WERI-Rb-1 (cell line): Measurements from ENCODE around the gene TMEM190.
"Not testable (repeated sequence)": the region's sequence is repeated elsewhere in the genome, so short reads cannot be mapped to it uniquely, and the experiment has no call there.

Experiments
- DNase-seq: peaks from one replicate; pipeline ENCODE4 v3.0.0-alpha.2; 2020
- H3K27ac ChIP-seq: fragments of 250-450 bp; sonication (Bioruptor Pico); 2 replicates; pipeline ENCODE4 v1.5.1; 2020; ENCODE audit warnings: mild to moderate bottlenecking, moderate library complexity
- H3K27me3 ChIP-seq: fragments of 250-450 bp; sonication (Bioruptor Pico); 2 replicates; pipeline ENCODE4 v1.5.1; 2021; ENCODE audit warnings: mild to moderate bottlenecking, low read depth, moderate library complexity; ENCODE audit not compliant: insufficient read depth, severe bottlenecking
- H3K36me3 ChIP-seq: fragments of 250-450 bp; sonication (Bioruptor Pico); 2 replicates; pipeline ENCODE4 v1.5.1; 2020; ENCODE audit warnings: mild to moderate bottlenecking, moderate library complexity
- H3K4me3 ChIP-seq: 2 replicates; pipeline ENCODE4 v1.5.1; 2011; ENCODE audit warnings: low read depth, mild to moderate bottlenecking, control low read depth, low read length
- H3K9me3 ChIP-seq: fragments of 250-450 bp; sonication (Bioruptor Pico); 2 replicates; pipeline ENCODE4 v1.5.1; 2021; ENCODE audit warnings: mild to moderate bottlenecking, moderate library complexity; ENCODE audit not compliant: severe bottlenecking
- TF ChIP-seq, protein P1 (sequence below): IDR thresholded peaks from 2 replicates; pipeline ENCODE4 v1.5.1; 2011; ENCODE audit warnings: low read depth, mild to moderate bottlenecking, control low read depth, inconsistent platforms, low read length

The TMEM190 gene

DNA sequence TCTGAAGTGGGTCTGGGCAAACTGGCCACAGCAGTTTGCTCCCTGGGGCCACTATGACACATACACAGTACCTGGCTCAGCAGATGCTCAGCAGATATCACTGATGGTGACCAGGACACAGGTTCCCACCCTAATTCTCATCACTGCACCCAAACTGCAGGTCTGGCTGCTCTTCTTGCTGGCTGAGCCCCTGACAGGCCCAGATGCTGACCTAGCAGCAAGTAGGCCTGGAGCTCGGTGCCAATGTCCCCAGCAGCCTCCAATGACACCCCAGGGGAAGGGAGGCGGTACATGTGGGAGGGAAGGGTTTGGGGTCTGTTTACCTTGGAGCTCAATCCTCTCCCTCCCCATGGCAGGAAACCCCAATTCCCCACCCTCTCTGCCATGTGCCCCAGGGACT is 25.9 kb downstream of the TMEM190 start:
- Histone ChIP-seq H3K36me3 (peaks cover 68% of the 10 kb centered on the region), H3K4me3 (no peak overlapping the region), H3K27me3 (no peaks in the 10 kb centered on the region), H3K9me3 (no peaks in the 10 kb centered on the region), H3K27ac (no peak overlapping the region; the same call in 1 of the 2 replicates)
- DNase-seq, result no peak
- TF ChIP-seq, protein P1, sequence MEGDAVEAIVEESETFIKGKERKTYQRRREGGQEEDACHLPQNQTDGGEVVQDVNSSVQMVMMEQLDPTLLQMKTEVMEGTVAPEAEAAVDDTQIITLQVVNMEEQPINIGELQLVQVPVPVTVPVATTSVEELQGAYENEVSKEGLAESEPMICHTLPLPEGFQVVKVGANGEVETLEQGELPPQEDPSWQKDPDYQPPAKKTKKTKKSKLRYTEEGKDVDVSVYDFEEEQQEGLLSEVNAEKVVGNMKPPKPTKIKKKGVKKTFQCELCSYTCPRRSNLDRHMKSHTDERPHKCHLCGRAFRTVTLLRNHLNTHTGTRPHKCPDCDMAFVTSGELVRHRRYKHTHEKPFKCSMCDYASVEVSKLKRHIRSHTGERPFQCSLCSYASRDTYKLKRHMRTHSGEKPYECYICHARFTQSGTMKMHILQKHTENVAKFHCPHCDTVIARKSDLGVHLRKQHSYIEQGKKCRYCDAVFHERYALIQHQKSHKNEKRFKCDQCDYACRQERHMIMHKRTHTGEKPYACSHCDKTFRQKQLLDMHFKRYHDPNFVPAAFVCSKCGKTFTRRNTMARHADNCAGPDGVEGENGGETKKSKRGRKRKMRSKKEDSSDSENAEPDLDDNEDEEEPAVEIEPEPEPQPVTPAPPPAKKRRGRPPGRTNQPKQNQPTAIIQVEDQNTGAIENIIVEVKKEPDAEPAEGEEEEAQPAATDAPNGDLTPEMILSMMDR, result no peak

DNA sequence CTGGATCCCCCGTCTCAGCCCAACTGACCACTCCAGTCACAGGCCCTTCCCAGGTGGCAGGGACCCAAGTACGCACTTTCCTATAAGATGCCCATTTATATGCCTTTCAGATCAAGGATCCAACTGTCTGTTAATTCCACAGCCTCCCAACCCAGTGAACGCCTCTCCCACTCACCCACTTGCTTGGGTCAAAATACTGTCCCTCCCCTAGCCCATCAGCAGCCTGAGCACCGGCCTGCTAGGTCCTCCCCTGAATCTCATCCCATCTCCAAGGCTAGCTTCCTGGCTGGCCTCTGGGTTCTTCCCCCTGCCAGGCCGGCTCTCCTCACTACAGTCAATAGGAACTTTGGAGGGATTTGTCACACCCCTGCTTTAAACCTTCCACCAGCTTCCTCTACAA is 29.0 kb downstream of the TMEM190 start:
- Histone ChIP-seq H3K27me3 (no peaks in the 10 kb centered on the region), H3K4me3 (no peak overlapping the region), H3K36me3 (peaks cover 64% of the 10 kb centered on the region), H3K9me3 (peaks cover 12% of the 10 kb centered on the region), H3K27ac (no peak overlapping the region; the same call in 1 of the 2 replicates)
- TF ChIP-seq, protein P1, result no peak
- DNase-seq, result no peak

DNA sequence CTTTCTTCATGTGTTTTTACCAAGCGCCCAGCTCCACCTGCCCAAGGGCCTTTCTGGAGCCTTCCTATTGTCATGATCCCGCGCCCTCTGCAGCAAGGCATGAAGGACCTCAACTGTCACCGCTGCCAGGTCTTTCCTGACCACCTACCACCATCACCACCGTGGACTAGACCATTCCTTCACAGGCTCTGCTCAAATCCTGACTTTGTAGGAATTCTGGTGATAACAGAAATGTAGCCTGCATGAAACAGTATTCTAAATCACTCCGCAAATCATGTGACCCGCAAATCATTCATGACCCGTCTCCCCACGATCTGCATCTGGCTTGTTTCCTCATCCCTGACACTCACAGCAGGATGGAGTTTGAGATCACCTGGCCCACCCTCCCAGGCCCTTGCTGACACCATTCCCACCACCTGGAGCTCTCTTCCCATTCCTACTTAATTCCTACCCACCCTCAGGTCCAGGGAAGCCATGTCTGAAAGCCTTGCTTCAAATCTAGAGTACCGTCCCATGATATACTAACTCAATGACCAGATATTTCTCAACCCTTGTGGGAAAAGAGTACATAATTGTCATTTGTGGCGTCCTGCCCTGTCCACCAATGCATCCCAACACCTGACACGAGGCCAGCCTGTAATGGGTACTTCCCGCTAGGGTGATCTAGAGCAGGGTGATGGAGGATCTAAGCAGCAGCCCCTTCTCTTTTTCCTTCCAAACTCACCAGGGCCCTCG is 29.6 kb downstream of the TMEM190 start:
- no peak for DNase-seq
- peak overlapping the region; percentile 100; the same call in 1 of the 2 replicates for H3K27ac ChIP-seq
- H3K9me3 ChIP-seq, result peaks cover 12% of the 10 kb centered on the region
- TF ChIP-seq, protein P1, result no peak
- H3K4me3 ChIP-seq, result peak overlapping the region; percentile 94
- peaks cover 59% of the 10 kb centered on the region for H3K36me3 ChIP-seq
- no peaks in the 10 kb centered on the region for H3K27me3 ChIP-seq

DNA sequence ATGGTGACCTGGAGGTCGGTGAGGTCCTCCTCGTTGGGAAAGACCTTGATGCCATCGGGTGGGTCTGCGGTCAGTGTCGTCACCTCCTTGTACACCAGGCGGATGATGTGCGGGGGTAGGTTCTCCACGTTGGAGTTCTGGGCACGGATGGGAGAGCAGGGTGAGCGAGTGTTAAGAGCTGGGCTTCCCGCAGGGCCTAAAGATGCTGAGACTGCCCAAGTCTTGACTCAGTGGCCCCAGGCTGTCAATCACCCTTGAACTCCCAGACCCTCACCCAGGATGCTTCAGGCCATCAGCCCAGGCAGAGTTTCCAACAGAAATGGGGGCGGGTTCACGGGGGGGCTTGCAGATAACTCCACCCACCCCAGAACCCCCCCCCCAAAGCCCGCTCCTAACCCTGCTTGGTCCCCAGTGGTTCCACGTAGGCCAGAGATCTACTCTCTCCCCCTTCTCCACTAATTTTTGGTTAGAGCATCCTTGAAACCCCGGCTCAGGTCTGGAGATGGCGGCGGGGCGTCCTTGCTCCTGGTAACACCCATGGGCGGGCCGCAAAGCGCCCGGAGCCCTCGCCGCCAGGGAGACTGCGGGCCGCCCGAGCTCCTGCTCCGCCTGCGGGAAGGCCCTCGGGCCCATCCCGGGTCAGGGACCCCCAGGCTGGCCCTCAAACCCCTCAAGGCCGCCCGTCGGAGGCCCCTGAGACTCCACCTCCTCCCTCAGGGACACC is 30.4 kb downstream of the TMEM190 start:
- no peaks in the 10 kb centered on the region for H3K27me3 ChIP-seq
- H3K4me3 ChIP-seq, result peak overlapping the region; percentile 94
- TF ChIP-seq, protein P1, result no peak
- no peak for DNase-seq
- H3K27ac ChIP-seq, result peak overlapping the region; percentile 100
- peaks cover 12% of the 10 kb centered on the region for H3K9me3 ChIP-seq
- H3K36me3 ChIP-seq, result peaks cover 53% of the 10 kb centered on the region

DNA sequence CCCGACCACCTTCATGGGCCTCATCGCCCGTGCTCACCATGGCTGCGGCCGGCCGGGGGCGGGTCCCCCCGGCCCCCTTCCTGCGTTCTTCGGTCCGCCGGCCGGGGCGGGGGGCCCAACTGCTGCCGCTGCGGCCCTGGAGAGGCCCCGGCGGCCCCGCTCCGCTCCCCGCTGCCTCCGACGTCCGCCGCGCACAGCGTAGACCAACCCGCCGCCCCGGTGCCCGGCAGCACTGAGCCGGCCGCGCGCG is 30.8 kb downstream of the TMEM190 start, which contains the start of gene UBE2S:
UBE2S (minus strand) TSS at position 239 of the 250 bp plus-strand sequence; CDS start at position 40, 199 bp downstream.
- Histone ChIP-seq H3K27ac (peak within 1 kb of the TSS; percentile 100), H3K4me3 (peak within 1 kb of the TSS; percentile 94), H3K36me3 (peaks cover 48% of the 10 kb centered on the region), H3K9me3 (peaks cover 12% of the 10 kb centered on the region)
- not testable (repeated sequence) for DNase-seq, H3K27me3 ChIP-seq

DNA sequence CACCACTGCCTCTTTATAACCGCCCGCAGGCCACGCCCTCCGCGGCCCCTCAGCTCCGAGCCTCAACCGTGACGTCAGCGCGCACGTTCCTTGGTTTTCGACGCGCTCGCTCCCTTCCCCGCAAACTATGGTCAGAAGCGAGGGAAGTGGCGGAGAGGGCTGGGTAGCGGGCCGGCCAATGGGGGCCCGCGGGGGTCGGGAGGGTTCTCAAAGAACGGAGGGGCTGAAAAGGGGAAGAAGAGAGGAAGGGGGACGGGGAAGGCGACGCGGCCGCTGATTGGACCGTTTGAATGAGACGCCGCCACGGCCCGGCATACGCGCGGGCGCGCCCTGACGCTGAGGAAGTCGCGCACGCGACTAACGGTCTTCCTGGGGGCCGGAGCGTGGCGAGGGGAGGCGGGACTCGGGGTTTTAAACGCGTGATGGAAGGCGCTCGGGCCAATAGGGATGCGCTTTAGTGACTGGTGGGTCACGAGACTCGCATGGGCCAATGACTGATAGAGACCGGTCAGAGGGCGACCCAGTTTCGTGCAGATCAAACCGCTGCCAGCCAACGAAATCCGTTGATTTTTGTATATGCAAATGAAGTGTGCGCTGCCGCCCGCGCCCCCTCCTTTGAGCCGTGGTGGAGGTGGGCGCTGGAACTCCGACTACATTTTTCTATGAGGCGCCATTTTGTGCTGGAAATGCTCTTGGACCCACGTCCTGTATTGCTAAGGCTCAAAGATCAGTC is 31.3 kb downstream of the TMEM190 start:
- Histone ChIP-seq H3K27me3 (no peaks in the 10 kb centered on the region), H3K27ac (peak overlapping the region; percentile 100)
- TF ChIP-seq, protein P1, result no peak

More for the DNA sequence above, 31.3 kb downstream of the TMEM190 start:
- peak; percentile 98 for DNase-seq
- Histone ChIP-seq H3K36me3 (peaks cover 43% of the 10 kb centered on the region), H3K9me3 (peaks cover 12% of the 10 kb centered on the region), H3K4me3 (peak overlapping the region; percentile 94)
